Suprapubic skin (tissue), 3 donors: Measurements from ENCODE around the gene GPR35.

Experiments used
- CTCF ChIP-seq, 2 donors: fragments of 200-600 bp in 1 of 2; fragments of 450-650 bp in 1 of 2; sonication (generic) in 1 of 2; IDR thresholded peaks; one replicate each; pipeline ENCODE4 v1.5.1; 2016 to 2019; ENCODE audit warnings: antibody characterized with exemption in 2 of 2, mild to moderate bottlenecking in 1 of 2, moderate library complexity in 1 of 2
- POLR2A ChIP-seq, 2 donors: fragments of 450-650 bp; IDR thresholded peaks; one replicate each; pipeline ENCODE4 v1.6.1; 2017; ENCODE audit warnings: antibody characterized with exemption in 2 of 2, mild to moderate bottlenecking in 2 of 2, moderate library complexity in 2 of 2

GRCh38 chr2:240643811-240644150 lies 18.5 kb downstream of the GPR35 start:
- TF ChIP-seq CTCF (IDR thresholded peaks at IDR 0.05), result no peak
- no peak for TF ChIP-seq POLR2A (IDR thresholded peaks at IDR 0.05)
